H9 (cell line): ENCODE measurements around the gene DSP. TPM values are rescaled to one million over a fixed set of nuclear protein-coding genes. Genes with fewer than 3 reads are reported as not detected.

Experiments used
- DNase-seq: peaks from one replicate; pipeline ENCODE4 v3.0.0-alpha.2; 2017
- H2AFZ ChIP-seq: one replicate; pipeline ENCODE4 v1.6.1; 2013; ENCODE audit warnings: mild to moderate bottlenecking, low read length, control low read depth, moderate library complexity
- H2AK5ac ChIP-seq: 2 replicates; pipeline ENCODE4 v1.6.1; 2013; ENCODE audit warnings: low read length, control low read depth, mixed read lengths; ENCODE audit not compliant: insufficient read length
- H2BK120ac ChIP-seq: one replicate; pipeline ENCODE4 v1.6.1; 2013; ENCODE audit warnings: low read depth, mild to moderate bottlenecking, low read length, control low read depth, inconsistent platforms; ENCODE audit not compliant: poor library complexity, severe bottlenecking
- H2BK12ac ChIP-seq: 2 replicates; pipeline ENCODE4 v1.6.1; 2013; ENCODE audit warnings: low read length, control low read depth, mixed read lengths, low read depth; ENCODE audit not compliant: insufficient read length
- H2BK15ac ChIP-seq: 2 replicates; pipeline ENCODE4 v1.6.1; 2013; ENCODE audit warnings: low read depth, low read length, control low read depth
- H2BK20ac ChIP-seq: one replicate; pipeline ENCODE4 v1.6.1; 2013; ENCODE audit warnings: low read depth, mild to moderate bottlenecking, low read length, control low read depth, inconsistent platforms; ENCODE audit not compliant: poor library complexity, severe bottlenecking
- H2BK5ac ChIP-seq: 2 replicates; pipeline ENCODE4 v1.6.1; 2013; ENCODE audit warnings: low read length, control low read depth, mixed read lengths; ENCODE audit not compliant: insufficient read length
- H3K14ac ChIP-seq: 2 replicates; pipeline ENCODE4 v1.6.1; 2013; ENCODE audit warnings: low read length, control low read depth; ENCODE audit not compliant: insufficient read depth
- H3K18ac ChIP-seq: 2 replicates; pipeline ENCODE4 v1.6.1; 2013; ENCODE audit warnings: low read depth, mild to moderate bottlenecking, mixed read lengths, low read length, control low read depth; ENCODE audit not compliant: insufficient read length
- H3K23ac ChIP-seq: 2 replicates; pipeline ENCODE4 v1.6.1; 2013; ENCODE audit warnings: low read length, control low read depth, mixed read lengths, low read depth; ENCODE audit not compliant: insufficient read length
- H3K23me2 ChIP-seq: 2 replicates; pipeline ENCODE4 v1.6.1; 2013; ENCODE audit warnings: low read depth, mild to moderate bottlenecking, mixed read lengths, low read length, control low read depth; ENCODE audit not compliant: insufficient read length, poor library complexity, severe bottlenecking
- H3K27ac ChIP-seq: 2 replicates; pipeline ENCODE4 v1.5.1; 2013; ENCODE audit warnings: low read length, control low read depth, mixed read lengths, low read depth; ENCODE audit not compliant: insufficient read length
- H3K27me3 ChIP-seq: 2 replicates; pipeline ENCODE4 v1.6.1; 2013; ENCODE audit warnings: low read length, control low read depth, inconsistent platforms; ENCODE audit not compliant: insufficient read depth
- H3K4ac ChIP-seq: 2 replicates; pipeline ENCODE4 v1.6.1; 2013; ENCODE audit warnings: low read depth, mild to moderate bottlenecking, control low read depth, inconsistent platforms, low read length, moderate library complexity
- H3K4me1 ChIP-seq: 2 replicates; pipeline ENCODE4 v1.6.1; 2013; ENCODE audit warnings: low read length, control low read depth, inconsistent platforms; ENCODE audit not compliant: insufficient read depth
- H3K4me2 ChIP-seq: 2 replicates; pipeline ENCODE4 v1.6.1; 2013; ENCODE audit warnings: low read length, control low read depth, mixed read lengths; ENCODE audit not compliant: insufficient read length, insufficient read depth
- H3K56ac ChIP-seq: 2 replicates; pipeline ENCODE4 v1.6.1; 2013; ENCODE audit warnings: low read depth, mild to moderate bottlenecking, mixed read lengths, low read length, control low read depth; ENCODE audit not compliant: insufficient read length
- H3K79me1 ChIP-seq: 2 replicates; pipeline ENCODE4 v1.6.1; 2013; ENCODE audit warnings: low read depth, mild to moderate bottlenecking, moderate library complexity, low read length, control low read depth, inconsistent platforms; ENCODE audit not compliant: insufficient read depth, poor library complexity, severe bottlenecking
- H3K79me2 ChIP-seq: 2 replicates; pipeline ENCODE4 v1.6.1; 2013; ENCODE audit warnings: low read length, control low read depth, inconsistent platforms; ENCODE audit not compliant: insufficient read depth
- H3K9ac ChIP-seq: 2 replicates; pipeline ENCODE4 v1.6.1; 2013; ENCODE audit warnings: low read length, control low read depth, mixed read lengths; ENCODE audit not compliant: insufficient read length; ENCODE audit errors: extremely low read depth
- H3K9me3 ChIP-seq: one replicate; pipeline ENCODE4 v1.6.1; 2013; ENCODE audit warnings: low read depth, low read length, inconsistent platforms; ENCODE audit not compliant: control insufficient read depth
- H3T11ph ChIP-seq: one replicate; pipeline ENCODE4 v1.6.1; 2013; ENCODE audit warnings: mild to moderate bottlenecking, low read length, control low read depth, inconsistent platforms
- H4K20me1 ChIP-seq: one replicate; pipeline ENCODE4 v1.6.1; 2013; ENCODE audit not compliant: control insufficient read depth, insufficient read length, insufficient read depth
- H4K5ac ChIP-seq: 2 replicates; pipeline ENCODE4 v1.6.1; 2013; ENCODE audit warnings: low read depth, mild to moderate bottlenecking, mixed read lengths, low read length, control low read depth; ENCODE audit not compliant: insufficient read length
- H4K8ac ChIP-seq: replicated peaks from 2 replicates; pipeline ENCODE4 v1.6.1; 2013; ENCODE audit warnings: low read length, control low read depth, mixed read lengths, low read depth; ENCODE audit not compliant: insufficient read length
- H4K91ac ChIP-seq: 2 replicates; pipeline ENCODE4 v1.6.1; 2013; ENCODE audit warnings: low read depth, mild to moderate bottlenecking, moderate library complexity, mixed read lengths, low read length, control low read depth; ENCODE audit not compliant: insufficient read length
- H3K27ac Mint-ChIP-seq, 3 experiments: 2 replicates in 2 of 3; 3 replicates in 1 of 3; pipeline ENCODE4 v1.8.0; 2020 to 2021; ENCODE audit warnings: mixed read lengths in 3 of 3, mild to moderate bottlenecking in 1 of 3, moderate library complexity in 1 of 3
- H3K27me3 Mint-ChIP-seq: 2 replicates; pipeline ENCODE4 v1.8.0; 2021; ENCODE audit warnings: low read depth, mild to moderate bottlenecking, moderate library complexity, mixed read lengths
- H3K36me3 Mint-ChIP-seq, 3 experiments: 2 replicates in 2 of 3; 3 replicates in 1 of 3; pipeline ENCODE4 v1.8.0; 2020 to 2021; ENCODE audit warnings: low read depth in 3 of 3, mixed read lengths in 3 of 3; ENCODE audit not compliant: insufficient read depth in 1 of 3
- H3K4me1 Mint-ChIP-seq, 2 experiments: 2 replicates each; pipeline ENCODE4 v1.8.0; 2020; ENCODE audit warnings: mixed read lengths in 2 of 2
- H3K4me3 Mint-ChIP-seq, 2 experiments: 2 replicates in 1 of 2; 3 replicates in 1 of 2; pipeline ENCODE4 v1.8.0; 2020 to 2021; ENCODE audit warnings: mild to moderate bottlenecking in 2 of 2, mixed read lengths in 2 of 2, moderate library complexity in 1 of 2
- H3K9me3 Mint-ChIP-seq, 2 experiments: 2 replicates in 1 of 2; 3 replicates in 1 of 2; pipeline ENCODE4 v1.8.0; 2020; ENCODE audit warnings: mild to moderate bottlenecking in 2 of 2, mixed read lengths in 2 of 2, moderate library complexity in 1 of 2
- WGBS: extraction: QIAGEN DNeasy Blood & Tissue Kit; methylation state at CpG from one replicate; pipeline ENCODE4 v1.1.7; 2013; ENCODE audit warnings: missing lambda C conversion rate, low lambda C conversion rate, mixed read lengths; ENCODE audit not compliant: insufficient read length; ENCODE audit errors: extremely low coverage; 5-methylcytosine and 5-hydroxymethylcytosine counted together
- total RNA-seq: library from RNA; stranded (reverse); gene quantifications from 2 replicates; pipeline ENCODE4 v1.2.1, GENCODE V29; 2021
- TF ChIP-seq, protein P1 (sequence below): fragments of 200-600 bp; sonication (generic); conservative IDR thresholded peaks from 3 replicates; pipeline ENCODE4 v1.8.0; 2021; ENCODE audit warnings: antibody characterized with exemption, mild to moderate bottlenecking

The DSP gene
- total RNA-seq, 1 experiment from 2014 or later: 48.9 TPM

DNA sequence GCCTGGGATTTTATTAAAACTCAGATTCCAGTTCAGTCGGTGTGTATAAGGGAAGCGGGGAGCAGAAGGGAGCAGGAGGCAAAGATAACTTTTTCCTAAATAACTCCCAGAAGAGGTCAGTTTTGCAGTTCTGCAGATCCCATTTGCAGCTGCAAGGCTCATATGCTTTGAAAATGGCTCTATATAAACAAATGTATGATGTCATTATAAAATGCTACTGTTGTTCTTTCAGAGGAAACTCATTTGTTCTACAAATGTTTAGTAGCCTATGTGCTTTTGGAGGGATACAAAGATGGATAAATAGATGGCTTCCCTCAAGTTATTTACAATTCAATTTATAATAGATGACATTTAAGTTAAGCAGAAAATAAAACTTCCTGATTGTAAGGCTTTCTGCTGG is 29.2 kb upstream of the DSP start:
- Histone ChIP-seq H3K4ac (no peak overlapping the region), H2BK20ac (no peak overlapping the region), H3K9me3 (no peaks in the 10 kb centered on the region), H2BK120ac (no peak overlapping the region), H3K18ac (no peak overlapping the region), H4K91ac (no peak overlapping the region), H3K27me3 (no peaks in the 10 kb centered on the region), H3K4me1 (no peaks in the 10 kb centered on the region), H4K8ac (no peak overlapping the region), H3K4me2 (no peak overlapping the region), H3K79me1 (no peaks in the 10 kb centered on the region), H3K9ac (no peak overlapping the region), H3K27ac (no peak overlapping the region), H2AK5ac (no peak overlapping the region), H3K23me2 (no peaks in the 10 kb centered on the region), H3T11ph (no peak overlapping the region), H3K14ac (no peak overlapping the region), H2BK12ac (no peak overlapping the region), H3K23ac (no peak overlapping the region), H3K79me2 (no peaks in the 10 kb centered on the region), H4K20me1 (no peaks in the 10 kb centered on the region), H3K56ac (no peak overlapping the region), H2BK5ac (no peak overlapping the region), H2AFZ (no peak overlapping the region), H4K5ac (no peak overlapping the region), H2BK15ac (no peak overlapping the region)
- H3K27ac Mint-ChIP-seq: no peak overlapping the region
- no peaks in the 10 kb centered on the region for H3K36me3 Mint-ChIP-seq
- DNase-seq: no peak
- TF ChIP-seq, protein P1, sequence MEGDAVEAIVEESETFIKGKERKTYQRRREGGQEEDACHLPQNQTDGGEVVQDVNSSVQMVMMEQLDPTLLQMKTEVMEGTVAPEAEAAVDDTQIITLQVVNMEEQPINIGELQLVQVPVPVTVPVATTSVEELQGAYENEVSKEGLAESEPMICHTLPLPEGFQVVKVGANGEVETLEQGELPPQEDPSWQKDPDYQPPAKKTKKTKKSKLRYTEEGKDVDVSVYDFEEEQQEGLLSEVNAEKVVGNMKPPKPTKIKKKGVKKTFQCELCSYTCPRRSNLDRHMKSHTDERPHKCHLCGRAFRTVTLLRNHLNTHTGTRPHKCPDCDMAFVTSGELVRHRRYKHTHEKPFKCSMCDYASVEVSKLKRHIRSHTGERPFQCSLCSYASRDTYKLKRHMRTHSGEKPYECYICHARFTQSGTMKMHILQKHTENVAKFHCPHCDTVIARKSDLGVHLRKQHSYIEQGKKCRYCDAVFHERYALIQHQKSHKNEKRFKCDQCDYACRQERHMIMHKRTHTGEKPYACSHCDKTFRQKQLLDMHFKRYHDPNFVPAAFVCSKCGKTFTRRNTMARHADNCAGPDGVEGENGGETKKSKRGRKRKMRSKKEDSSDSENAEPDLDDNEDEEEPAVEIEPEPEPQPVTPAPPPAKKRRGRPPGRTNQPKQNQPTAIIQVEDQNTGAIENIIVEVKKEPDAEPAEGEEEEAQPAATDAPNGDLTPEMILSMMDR: no peak
- no peak overlapping the region for H3K4me3 Mint-ChIP-seq
- no CpG with 5 or more reads among the region's 2 CpGs for WGBS
- H3K9me3 Mint-ChIP-seq: no peaks in the 10 kb centered on the region
- H3K4me1 Mint-ChIP-seq: no peaks in the 10 kb centered on the region
- peaks cover 4% of the 10 kb centered on the region; the same call in 1 of the 2 replicates for H3K27me3 Mint-ChIP-seq
